ENCODE data around the gene KLHL15.

The KLHL15 gene

GRCh38 chrX:23992431-23992830 is 34.6 kb downstream of the KLHL15 start:
- TF ChIP-seq, protein P1, sequence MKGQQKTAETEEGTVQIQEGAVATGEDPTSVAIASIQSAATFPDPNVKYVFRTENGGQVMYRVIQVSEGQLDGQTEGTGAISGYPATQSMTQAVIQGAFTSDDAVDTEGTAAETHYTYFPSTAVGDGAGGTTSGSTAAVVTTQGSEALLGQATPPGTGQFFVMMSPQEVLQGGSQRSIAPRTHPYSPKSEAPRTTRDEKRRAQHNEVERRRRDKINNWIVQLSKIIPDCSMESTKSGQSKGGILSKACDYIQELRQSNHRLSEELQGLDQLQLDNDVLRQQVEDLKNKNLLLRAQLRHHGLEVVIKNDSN (IDR thresholded peaks at IDR 0.05), result no peak
- TF ChIP-seq RAD21 (IDR thresholded peaks at IDR 0.05; ENCODE audit: low read depth) (no peak), TCF12 (IDR thresholded peaks at IDR 0.05; ENCODE audit: low read depth) (no peak), ZBTB7A (IDR thresholded peaks at IDR 0.05; ENCODE audit: low read depth) (no peak), CEBPB (IDR thresholded peaks at IDR 0.05) (no peak), YY1 (IDR thresholded peaks at IDR 0.05; ENCODE audit: low read depth) (no peak), EP300 (IDR thresholded peaks at IDR 0.05; ENCODE audit: borderline replicate concordance) (no peak), MAX (IDR thresholded peaks at IDR 0.05) (no peak), NFIC (IDR thresholded peaks at IDR 0.05) (no peak), CREB1 (IDR thresholded peaks at IDR 0.05; ENCODE audit: low read depth) (no peak), TEAD4 (IDR thresholded peaks at IDR 0.05) (no peak), REST (IDR thresholded peaks at IDR 0.05; ENCODE audit: low read depth) (no peak), EGR1 (IDR thresholded peaks at IDR 0.05) (no peak), FOXM1 (IDR thresholded peaks at IDR 0.05; ENCODE audit: borderline replicate concordance, low read depth) (no peak), TAF1 (IDR thresholded peaks at IDR 0.05; ENCODE audit: low read depth) (no peak)

DNA sequence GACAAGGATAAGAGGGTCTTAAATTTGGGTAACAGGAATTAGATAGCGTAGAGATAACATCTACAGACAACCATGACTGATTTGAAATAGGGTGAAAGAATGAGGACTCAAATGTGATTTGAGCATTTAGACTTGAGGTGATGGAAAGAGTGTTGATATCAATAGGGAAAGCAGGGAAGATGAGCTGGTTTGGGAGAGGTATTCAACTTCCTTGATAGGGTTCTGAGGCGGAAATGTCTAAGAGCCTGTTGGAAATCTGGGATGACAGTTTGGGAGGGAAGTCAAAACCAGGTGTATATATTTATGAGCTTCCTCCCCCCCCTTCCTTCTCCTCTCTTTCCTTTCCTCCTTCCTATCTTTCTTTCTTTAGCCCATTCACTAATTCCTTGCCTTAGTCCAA is 36.5 kb downstream of the KLHL15 start:
- TF ChIP-seq CREB1 (IDR thresholded peaks at IDR 0.05; ENCODE audit: low read depth) (no peak), TAF1 (IDR thresholded peaks at IDR 0.05; ENCODE audit: low read depth) (no peak), EGR1 (IDR thresholded peaks at IDR 0.05) (no peak), TEAD4 (IDR thresholded peaks at IDR 0.05) (no peak), RAD21 (IDR thresholded peaks at IDR 0.05; ENCODE audit: low read depth) (no peak), YY1 (IDR thresholded peaks at IDR 0.05; ENCODE audit: low read depth) (no peak), MAX (IDR thresholded peaks at IDR 0.05) (no peak), ZBTB7A (IDR thresholded peaks at IDR 0.05; ENCODE audit: low read depth) (no peak)
- TF ChIP-seq, protein P1 (IDR thresholded peaks at IDR 0.05), result no peak

GRCh38 chrX:23989689-23990088 is 37.3 kb downstream of the KLHL15 start:
- TF ChIP-seq ZBTB7A (IDR thresholded peaks at IDR 0.05; ENCODE audit: low read depth) (no peak), MAX (IDR thresholded peaks at IDR 0.05) (no peak), TEAD4 (IDR thresholded peaks at IDR 0.05) (no peak), CEBPB (IDR thresholded peaks at IDR 0.05) (no peak), EP300 (IDR thresholded peaks at IDR 0.05; ENCODE audit: borderline replicate concordance) (no peak), TAF1 (IDR thresholded peaks at IDR 0.05; ENCODE audit: low read depth) (no peak)
- TF ChIP-seq, protein P1 (IDR thresholded peaks at IDR 0.05), result no peak

DNA sequence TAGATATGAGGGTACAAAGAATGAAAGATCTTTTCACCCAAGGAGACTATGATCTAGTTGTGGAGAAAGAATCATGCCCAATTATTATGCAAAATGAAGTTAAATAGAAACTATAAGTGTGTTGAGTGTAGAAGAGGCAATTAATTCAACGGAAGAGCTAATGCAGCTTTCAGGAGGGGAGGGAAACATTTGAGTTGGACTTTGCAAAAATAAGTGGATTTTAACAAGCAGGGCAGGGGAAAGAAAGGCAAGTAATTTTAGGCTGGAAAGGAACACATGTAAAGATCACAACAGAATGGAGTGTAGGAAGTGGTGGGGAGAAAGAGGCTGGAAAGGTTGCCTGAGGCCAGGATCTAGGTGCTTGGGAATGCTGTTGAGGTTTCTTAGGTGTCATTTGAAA is 44.1 kb downstream of the KLHL15 start:
- no peak for TF ChIP-seq EGR1 (IDR thresholded peaks at IDR 0.05)
- no peak for TF ChIP-seq TEAD4 (IDR thresholded peaks at IDR 0.05)
- no peak for TF ChIP-seq YY1 (IDR thresholded peaks at IDR 0.05; ENCODE audit: low read depth)
- TF ChIP-seq, protein P1 (IDR thresholded peaks at IDR 0.05), result no peak
- TF ChIP-seq TAF1 (IDR thresholded peaks at IDR 0.05; ENCODE audit: low read depth), result no peak
- no peak for TF ChIP-seq TCF12 (IDR thresholded peaks at IDR 0.05; ENCODE audit: low read depth)
- no peak for TF ChIP-seq ZBTB7A (IDR thresholded peaks at IDR 0.05; ENCODE audit: low read depth)
- TF ChIP-seq REST (IDR thresholded peaks at IDR 0.05; ENCODE audit: low read depth), result no peak
- no peak for TF ChIP-seq EP300 (IDR thresholded peaks at IDR 0.05; ENCODE audit: borderline replicate concordance)
- no peak for TF ChIP-seq FOXM1 (IDR thresholded peaks at IDR 0.05; ENCODE audit: borderline replicate concordance, low read depth)
- TF ChIP-seq CREB1 (IDR thresholded peaks at IDR 0.05; ENCODE audit: low read depth), result no peak
- no peak for TF ChIP-seq NFIC (IDR thresholded peaks at IDR 0.05)
- TF ChIP-seq CEBPB (IDR thresholded peaks at IDR 0.05), result no peak
- no peak for TF ChIP-seq RAD21 (IDR thresholded peaks at IDR 0.05; ENCODE audit: low read depth)
- TF ChIP-seq MAX (IDR thresholded peaks at IDR 0.05), result no peak

- TF ChIP-seq NFIC (IDR thresholded peaks at IDR 0.05) (no peak), EP300 (IDR thresholded peaks at IDR 0.05; ENCODE audit: borderline replicate concordance) (no peak), FOXM1 (IDR thresholded peaks at IDR 0.05; ENCODE audit: borderline replicate concordance, low read depth) (no peak), RAD21 (IDR thresholded peaks at IDR 0.05; ENCODE audit: low read depth) (no peak), CEBPB (IDR thresholded peaks at IDR 0.05) (no peak)
These were observed 45.3 kb downstream of the KLHL15 start for GRCh38 chrX:23981711-23982110.
